KBM-7 (cell line): Measurements from ENCODE around the gene PMP22.

Experiments used
- DNase-seq: peaks from one replicate; pipeline ENCODE4 v3.0.0-alpha.2; 2015
- in situ Hi-C: fragments of 300-500 bp; cut with MboI; formaldehyde crosslinking; loops from 2 replicates; pipeline ENCODE4 v1.14.3; 2020; ENCODE audit warnings: low sequenced_read_pairs, low pct_unique_long_range_greater_than_20kb, mixed read lengths

PMP22 gene

DNA sequence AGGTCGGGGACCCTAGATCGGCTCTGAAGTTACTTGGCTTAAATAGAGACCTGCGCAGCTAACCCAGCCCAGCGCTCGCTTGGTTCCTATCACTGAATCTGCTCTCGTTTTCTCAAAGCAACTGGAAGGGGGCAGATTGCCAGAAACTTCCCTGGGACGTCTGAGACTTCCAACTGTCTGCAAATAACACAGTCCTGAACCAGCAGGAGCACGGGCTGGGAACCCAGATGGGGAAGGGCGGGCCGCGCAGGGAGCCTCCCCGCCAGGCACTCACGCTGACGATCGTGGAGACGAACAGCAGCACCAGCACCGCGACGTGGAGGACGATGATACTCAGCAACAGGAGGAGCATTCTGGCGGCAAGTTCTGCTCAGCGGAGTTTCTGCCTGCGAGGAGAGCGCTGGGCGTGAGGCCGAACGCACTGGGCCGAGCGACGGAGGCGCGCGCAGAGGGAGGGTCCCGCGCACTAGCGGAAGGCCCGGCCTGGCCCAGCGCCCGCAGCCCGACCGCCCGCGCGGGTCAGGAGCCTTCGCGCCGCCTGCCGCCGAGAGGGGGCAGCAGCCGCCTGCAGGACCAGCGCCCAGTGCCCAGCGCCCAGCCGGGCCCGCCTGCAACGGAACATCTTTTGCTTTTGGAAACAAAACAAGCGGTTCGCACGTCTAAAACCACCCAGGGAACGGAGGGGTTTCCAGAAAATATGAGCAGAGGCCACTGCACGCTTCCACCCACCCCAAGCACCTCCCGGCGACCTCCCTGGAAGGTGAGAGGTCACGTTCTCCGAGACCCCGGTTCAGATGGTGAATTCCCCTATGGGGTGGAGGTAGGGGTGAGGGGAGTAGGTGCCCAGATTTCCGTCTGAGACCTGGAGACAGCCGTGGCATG is 4.5 kb downstream of the PMP22 start:
- in situ Hi-C loops = no loop called here
- peak; percentile 80 for DNase-seq

DNA sequence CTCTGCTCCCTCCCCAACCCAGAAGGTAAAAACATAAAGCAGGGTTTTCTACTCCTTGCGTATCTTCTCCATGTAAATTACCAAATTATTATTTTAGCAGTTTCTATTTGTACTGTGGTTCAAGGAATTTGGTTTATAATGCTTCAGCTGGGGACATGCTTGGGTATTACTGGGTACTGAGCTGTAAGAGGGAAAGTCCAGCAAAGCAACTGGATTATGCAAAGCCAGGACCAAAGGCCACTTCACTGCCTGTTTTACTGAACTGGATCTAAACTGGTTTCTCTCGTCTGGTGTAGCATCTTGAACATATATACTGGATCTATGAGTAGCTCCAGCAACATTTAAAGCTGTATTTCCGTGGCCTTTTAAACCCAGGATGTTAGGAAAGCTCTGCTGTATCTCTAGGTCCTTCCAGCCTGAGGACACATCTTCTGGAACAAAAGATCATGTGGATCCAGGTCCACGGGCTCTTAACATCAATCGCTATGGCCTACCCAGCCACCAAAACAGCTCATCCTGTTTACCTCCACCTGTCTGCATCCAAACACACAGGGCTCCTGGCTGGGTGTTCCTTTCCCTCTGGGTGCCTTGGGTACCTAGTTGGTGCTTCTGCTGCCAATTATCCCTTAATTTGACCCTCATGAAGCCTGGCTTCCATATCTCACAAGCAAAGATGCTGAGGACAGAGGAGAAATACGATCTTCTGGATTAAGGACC is 7.2 kb downstream of the PMP22 start:
- in situ Hi-C loops = loop anchor here (10.0 kb wide), 1 partner anchor 247 kb away; no protein-coding TSS in a partner anchor
- DNase-seq = no peak

DNA sequence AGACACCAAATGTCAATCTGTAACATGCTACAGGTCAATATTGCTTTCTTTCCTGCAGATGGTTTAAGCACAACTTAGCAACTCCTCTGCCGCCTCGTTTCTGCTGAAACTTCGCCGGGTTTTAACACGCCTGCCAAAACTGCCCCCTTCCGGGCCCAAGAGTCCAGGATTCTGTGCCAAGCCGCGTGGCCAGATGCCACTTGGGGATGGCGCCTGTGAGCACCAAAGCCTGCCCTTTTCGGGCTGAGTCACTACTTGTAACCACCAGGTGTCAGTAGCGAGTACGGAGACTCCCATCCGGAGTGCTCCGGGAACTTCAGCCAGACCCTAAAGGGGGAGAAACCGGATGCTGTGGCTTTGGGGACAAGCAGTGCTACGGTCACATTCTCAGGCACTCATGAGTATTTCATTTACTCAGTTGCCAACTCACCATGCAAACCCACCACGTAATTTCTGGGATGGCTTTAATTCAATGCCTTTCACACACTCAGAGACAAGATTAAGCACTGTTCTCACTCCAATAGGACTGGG is 7.8 kb downstream of the PMP22 start:
- in situ Hi-C loops = loop anchor here (10.0 kb wide), 1 partner anchor 247 kb away; no protein-coding TSS in a partner anchor
- DNase-seq = peak; percentile 91

DNA sequence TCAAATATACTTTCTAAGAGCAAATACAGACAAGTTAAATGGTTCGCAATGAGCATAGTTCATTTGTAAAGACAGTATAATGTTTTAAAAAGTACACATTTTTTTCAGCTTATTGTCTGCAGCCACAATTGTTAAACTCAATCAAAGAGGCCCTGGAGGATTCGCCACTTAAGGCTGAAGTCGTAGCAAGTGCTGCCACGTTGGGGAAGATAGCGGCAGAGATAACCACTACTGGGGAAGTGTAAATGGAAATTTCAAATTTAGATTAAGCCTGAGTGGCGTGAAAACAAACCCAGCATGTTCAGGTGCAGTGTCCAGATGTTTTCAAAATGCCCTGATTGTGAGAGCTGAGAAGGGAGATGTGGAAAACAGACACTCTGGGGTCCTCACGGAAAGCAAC is 8.4 kb downstream of the PMP22 start:
- DNase-seq = peak; percentile 49
- in situ Hi-C loops = loop anchor here (10.0 kb wide), 1 partner anchor 248 kb away; no protein-coding TSS in a partner anchor

DNA sequence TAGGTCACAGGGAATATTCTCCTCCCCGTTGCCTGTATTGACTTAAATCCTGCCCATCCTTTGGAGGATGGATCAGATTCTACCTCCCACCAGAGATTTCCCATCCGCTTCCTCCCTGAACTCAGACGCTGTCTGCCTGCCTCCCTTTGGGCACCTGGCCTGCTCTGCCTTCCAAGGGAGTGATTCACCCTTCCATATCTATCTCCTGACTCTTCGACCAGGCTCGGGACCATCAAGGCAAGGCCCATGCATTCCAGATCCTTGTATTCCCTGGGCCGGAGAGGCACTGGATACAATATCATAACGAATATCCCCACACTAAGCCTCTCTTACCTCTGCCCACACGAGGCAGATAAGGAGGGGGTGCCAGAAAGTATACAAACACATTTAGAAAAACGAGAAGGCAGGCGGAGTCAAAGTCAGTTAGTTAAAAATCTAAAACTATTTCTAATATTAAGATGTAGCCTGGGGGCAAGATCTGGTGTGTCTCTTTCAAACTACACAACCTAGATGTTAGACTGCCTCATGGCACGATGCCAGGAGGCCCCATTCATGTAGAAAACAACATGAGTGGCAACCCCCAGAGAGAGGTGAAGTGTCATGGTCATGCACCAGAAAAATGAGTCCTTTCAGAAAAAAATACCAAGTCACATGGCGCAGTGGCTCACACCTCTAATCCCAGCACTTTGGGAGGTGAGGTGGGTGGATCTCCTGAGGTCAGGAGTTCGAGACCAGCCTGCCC is 9.2 kb downstream of the PMP22 start:
- DNase-seq = no peak
- in situ Hi-C loops = loop anchor here (10.0 kb wide), 1 partner anchor 249 kb away; no protein-coding TSS in a partner anchor

DNA sequence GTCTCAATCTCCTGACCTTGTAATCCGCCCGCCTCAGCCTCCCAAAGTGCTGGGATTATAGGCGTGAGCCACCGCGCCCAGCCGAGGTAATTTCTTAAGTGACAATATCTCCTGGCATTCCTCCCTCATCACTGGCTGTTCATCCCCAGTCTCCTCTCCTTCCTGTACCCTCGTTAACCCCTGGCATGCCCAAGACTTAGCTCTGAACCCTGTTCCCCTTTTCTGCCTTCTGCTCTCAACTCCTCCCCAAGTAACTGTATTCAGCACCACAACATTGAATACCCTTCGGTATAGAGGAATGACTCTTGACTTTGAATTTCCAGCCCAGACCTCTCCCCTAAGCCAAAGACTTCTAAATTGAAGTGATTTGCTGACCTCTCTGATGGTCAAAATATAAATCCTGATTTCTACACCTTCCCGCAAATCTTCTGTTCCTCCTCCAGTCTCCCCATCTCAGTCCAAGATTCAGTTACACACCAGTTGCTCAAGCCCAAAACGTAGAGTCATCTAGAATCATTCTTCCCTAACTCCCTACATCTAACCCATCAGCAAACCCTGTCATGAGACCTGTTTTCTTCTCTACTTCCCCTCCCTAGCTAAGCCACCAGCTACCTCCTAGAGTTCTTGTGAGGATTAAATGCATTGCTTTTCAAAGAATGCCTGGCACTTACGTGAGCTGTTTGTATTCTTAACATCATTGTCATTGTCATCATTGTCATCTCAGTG is 14.8 kb downstream of the PMP22 start:
- in situ Hi-C loops = loop anchor here (10.0 kb wide), 1 partner anchor 255 kb away; no protein-coding TSS in a partner anchor

DNA sequence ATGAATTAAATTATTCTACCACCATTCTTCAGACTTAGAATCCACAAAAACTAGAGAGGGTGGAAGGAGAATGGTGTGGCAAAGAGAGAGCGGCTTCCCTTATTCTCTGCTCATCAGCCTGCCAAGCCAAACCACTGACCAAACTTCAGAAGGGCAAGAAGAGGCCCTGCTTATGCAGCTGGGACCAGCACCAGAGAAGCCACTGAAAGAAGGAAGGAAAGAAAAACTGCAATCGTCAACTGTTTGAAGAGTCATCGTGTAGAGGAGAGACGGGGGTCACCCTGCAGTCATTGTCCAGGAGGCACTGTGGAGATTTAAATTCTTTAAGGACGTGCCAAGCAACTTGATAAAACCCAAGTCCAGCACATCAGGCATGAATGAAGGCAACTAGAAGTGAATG is 15.6 kb downstream of the PMP22 start:
- in situ Hi-C loops = no loop called here
- DNase-seq = no peak

More for the DNA sequence above, 14.8 kb downstream of the PMP22 start:
- DNase-seq = no peak

DNA sequence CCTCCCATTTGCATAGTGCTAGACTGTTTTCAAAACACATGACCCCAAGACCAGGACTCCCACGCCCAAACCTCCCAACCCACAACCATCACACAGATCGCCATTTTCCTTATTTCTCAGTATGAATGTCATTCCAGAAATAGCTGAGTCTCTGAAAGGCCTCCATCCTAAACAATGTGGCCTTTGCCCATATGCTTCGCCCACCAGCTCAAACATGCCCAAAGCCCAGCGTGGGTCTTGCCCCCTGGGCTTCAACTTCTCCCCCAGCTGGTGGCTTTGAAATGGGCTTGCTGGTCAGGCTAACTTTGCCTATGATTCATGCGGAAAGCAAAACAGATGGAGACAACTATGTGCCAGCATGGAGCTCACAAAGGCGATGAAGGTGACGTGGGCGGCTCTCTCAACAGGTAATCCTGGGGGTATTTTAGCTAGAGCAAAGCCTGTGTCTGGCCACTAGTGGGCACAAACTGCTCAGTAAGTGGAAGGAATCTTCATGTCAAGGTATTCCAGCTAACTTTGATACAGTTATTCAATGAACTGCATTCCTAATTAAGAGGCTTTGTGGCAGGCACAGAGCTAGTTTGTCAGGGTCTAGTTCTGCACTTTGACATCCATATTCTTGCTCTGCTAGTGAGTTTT is 17.1 kb downstream of the PMP22 start:
- no peak for DNase-seq
- in situ Hi-C loops = no loop called here

DNA sequence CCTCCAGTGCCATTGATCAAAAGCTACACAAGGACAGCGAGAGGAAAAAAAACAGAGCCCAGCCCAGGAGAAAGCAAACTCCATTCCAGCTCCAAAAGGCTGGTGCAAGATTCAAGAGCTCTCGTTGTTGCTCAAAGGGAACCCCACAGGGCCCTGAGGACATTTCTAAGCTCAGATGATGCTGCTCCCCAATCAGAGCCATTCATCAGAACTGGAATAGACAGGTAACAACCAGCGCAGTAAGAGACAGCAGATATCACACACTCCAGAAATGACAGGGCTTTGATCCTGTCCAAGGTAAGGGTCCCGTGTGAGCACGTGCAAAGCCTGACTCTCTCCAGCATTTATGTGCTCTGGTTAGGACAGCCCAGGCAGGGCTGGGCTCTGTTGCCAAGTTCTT is 20.1 kb downstream of the PMP22 start:
- in situ Hi-C loops = no loop called here
- no peak for DNase-seq

DNA sequence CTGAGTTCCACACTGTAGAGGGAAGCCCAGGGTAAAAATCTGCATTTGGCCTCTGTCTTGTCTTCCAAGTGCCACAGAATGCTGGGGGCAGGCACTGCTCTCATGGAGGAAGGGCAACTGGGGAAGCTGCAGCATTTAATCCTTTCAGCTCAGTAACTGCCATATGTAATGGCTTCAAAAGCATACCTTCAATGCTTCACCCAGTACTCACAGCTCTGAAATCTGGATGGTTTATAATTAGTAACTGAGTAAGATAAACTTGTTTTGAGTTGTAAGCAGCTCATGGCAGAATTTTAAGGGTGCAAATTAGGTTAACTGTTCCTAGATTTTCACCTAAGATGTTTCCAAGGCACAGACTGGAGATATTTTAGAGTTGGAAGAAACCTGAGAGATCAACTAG is 24.5 kb downstream of the PMP22 start:
- no peak for DNase-seq
- in situ Hi-C loops = no loop called here

DNA sequence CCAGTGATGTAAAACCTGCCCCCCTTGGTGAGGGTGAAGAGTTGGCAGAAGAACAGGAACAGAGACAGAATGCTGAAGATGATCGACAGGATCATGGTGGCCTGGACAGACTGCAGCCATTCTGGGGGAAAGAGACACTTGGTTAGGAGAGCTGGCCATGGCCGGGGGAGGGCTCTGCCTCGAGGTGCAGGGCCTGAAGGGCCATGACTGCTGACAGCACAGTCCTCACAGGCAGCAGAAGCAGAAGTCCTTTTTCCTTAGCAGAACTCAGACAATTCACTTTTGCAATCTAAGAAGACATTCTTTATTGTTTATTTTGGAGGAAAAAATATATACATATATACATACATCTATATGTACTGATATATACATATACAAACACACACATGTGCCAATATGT is 25.6 kb downstream of the PMP22 start:
- DNase-seq = no peak
- in situ Hi-C loops = no loop called here

DNA sequence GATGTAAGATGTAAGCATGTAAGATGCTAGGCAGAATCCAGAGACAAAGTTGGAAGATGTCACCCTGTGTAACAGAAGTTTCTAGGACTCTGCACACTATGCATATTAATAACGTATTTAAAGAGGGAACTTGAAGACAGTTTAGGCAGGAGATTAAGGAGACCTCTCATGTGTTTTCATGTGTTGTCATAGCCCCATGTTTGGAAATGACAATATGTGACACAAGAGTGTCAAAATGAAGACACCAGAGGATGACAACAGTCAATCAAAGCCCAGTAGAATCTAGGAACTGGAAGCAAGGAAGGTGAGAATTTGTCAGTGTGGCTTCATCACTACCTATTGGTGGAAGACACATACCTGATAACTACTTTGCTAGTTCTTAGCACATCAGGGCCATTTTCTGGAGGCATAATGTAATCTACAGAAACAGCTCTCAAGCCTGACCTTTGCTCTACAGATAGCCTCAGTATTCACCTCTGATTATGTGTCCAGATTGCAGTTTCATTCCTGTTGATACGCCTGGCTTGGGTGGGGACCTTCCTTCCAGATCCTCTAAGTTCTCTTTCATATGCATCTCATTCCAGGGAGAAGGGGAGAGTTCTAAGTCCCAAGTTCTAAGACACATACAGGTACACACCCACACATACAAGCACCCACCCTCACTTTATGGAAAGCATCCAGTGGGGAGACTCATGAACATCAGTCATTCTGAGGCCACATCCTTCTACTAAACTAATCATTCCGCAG is 26.3 kb downstream of the PMP22 start:
- in situ Hi-C loops = no loop called here
- no peak for DNase-seq

DNA sequence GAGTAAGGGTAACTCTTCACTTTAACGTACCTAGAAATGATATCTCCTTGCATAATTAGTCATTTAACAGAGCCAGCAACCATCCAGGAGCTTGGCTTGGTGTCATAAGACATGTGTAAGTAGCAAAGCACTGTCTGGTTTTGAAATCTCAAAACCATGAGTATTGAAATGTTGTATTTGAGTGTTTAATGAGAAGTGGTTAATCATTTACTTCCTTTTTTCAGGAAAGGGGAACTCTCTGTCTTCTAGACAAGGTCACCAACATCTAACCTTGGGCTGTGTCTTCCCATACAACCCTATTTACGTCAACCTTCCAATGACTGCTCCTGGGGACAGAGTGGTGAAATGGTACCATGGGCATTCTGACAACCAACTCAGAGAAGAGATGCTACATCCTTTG is 27.1 kb downstream of the PMP22 start:
- in situ Hi-C loops = no loop called here
- DNase-seq = peak; percentile 82

DNA sequence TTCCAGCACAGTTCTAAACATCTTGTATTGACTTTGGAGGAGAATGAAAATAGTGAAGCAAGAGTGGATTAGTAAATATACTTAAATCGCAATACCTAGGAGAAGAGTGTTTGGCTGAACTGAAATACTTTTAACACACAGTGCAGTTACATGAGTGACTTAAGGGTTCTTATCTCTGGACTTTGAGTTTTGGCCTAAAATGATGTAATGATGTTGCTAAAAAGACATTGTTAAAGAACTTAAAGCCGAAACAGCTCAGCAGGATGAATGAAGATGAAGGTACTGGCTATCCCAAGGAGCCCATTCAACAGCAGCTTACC is 28.1 kb downstream of the PMP22 start:
- DNase-seq = no peak
- in situ Hi-C loops = no loop called here

DNA sequence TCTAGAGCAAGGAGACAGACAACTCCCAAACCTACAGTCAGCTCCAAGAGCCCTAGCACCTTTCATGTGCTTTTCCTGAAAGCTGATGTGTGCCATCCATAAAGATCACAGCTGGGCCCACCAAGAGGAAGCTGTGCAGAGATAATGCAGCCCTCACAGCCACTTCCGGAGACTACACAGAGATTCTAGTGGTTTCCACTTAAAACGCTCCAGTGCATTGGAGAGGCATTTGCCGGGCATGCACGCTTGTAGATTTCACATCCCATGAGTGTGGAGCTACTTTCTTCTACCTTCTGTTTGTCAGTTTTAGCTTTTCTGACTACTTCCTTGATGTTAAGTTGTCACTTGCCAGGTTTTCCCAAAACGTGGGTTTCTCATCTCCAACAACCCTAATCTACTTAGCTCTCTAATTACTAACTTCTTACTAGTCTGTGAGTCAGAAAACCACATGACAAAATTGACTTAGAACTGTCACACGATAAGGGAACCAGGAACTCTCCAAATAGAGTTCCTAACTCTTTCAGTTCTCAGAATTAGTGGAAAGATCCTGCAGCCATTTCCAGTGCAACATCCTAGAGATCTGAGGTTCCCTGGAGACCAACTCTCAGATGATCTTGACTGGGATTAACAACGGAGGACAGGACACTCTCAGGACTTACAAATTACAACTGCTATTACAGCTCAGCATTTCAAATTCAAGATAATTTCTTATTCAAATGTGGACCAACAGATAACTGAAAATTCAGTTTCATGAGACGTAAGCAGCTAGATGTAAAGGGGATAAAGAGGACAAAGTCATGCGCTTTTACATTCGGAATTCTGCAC is 28.6 kb downstream of the PMP22 start:
- DNase-seq = peak; percentile 95
- in situ Hi-C loops = no loop called here

DNA sequence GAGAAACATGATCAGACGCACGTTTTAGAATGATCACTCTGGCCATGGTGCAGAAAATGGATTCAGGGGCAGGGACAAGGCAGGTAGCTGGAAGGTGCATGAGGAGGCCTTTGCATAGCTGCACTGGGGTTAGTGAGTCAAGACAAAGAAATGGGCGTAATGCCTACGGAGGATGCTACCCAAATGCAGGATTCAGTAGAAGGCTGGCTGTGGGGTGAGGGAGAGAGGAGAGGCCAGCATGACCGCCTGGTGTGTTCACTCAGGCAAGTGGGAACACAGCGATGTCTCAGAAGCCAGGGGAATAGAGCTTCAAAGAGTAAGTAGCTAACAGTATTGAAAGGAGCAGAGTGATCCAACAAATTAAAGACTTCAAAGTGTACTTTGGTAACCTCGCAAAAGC is 31.2 kb downstream of the PMP22 start:
- in situ Hi-C loops = no loop called here
- DNase-seq = no peak
